Renal cortex interstitium (tissue), 11 donors: ENCODE results near the gene GNL3. TPM values are rescaled to one million over a fixed set of nuclear protein-coding genes. Genes with fewer than 3 reads are reported as not detected.
"Not testable (repeated sequence)": the region's sequence is repeated elsewhere in the genome, so short reads cannot be mapped to it uniquely, and the experiment has no call there.

ENCODE experiments used
- DNase-seq, 11 donors: peaks; one replicate each; pipeline ENCODE4 v3.0.0-alpha.2; 2013; ENCODE audit warnings: low read depth in 9 of 11, low spot score in 4 of 11; ENCODE audit errors: extremely low read depth in 1 of 11
- polyA plus RNA-seq, 3 donors: library from polyadenylated mRNA; unstranded; fragments of 120-200 nt; gene quantifications; one replicate each; pipeline ENCODE4 v1.2.1, GENCODE V29; 2013; ENCODE audit not compliant: insufficient read length in 3 of 3

GNL3 gene
- polyA plus RNA-seq, 3 donors, result 92.5 to 109 (median 105) TPM

- no peak for DNase-seq
Observed at GRCh38 chr3:52705438-52705687, 19.5 kb downstream of the GNL3 start.

- peak; percentile 56 to 85 (median 82) for DNase-seq
Observed at GRCh38 chr3:52705688-52706686, 20.2 kb downstream of the GNL3 start, which contains the start of the genes GLT8D1 and SPCS1. Gene GLT8D1 (minus strand): TSS chr3:52705791. CDS start chr3:52700460, 5,331 bp downstream. Gene SPCS1 (plus strand): TSS chr3:52706106. CDS start chr3:52706247, 141 bp downstream.

DNA sequence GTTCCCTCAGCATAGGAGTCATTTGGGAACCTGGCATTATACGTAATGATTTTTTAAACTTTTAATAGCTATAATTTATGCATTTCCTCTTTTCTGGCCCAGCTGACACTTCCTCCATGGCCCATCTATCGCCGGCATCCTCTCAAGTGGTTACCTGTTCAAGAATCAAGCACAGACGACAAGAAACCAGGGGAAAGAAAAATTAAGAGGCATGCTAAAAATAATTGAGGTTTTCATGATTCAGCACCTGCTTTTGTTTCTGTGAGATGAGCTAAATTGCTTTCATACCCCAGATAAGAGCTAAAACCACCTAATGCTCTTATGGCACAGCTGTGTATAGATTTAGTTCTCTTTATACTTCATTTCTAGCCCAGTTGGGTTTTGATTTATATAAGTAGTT lies 21.8 kb downstream of the GNL3 start:
- DNase-seq, result no peak

DNA sequence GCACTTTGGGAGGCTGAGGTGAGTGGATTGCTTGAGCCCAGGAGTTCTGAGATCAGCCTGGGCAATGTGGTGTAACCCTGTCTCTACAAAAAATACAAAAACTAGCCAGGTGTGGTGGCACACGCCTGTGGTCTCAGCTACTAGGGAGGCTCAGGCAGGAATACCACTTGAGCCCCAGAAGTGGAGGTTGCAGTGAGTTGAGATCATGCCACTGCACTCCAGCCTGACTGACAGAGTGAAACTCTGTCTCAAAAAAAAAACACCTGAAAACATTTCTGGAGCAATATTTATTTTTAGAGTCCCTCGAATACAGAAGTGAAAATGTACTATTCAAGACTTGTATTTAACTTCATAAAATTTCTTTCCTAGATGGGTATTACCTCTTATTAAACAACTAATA lies 24.7 kb downstream of the GNL3 start:
- DNase-seq, result no peak

DNA sequence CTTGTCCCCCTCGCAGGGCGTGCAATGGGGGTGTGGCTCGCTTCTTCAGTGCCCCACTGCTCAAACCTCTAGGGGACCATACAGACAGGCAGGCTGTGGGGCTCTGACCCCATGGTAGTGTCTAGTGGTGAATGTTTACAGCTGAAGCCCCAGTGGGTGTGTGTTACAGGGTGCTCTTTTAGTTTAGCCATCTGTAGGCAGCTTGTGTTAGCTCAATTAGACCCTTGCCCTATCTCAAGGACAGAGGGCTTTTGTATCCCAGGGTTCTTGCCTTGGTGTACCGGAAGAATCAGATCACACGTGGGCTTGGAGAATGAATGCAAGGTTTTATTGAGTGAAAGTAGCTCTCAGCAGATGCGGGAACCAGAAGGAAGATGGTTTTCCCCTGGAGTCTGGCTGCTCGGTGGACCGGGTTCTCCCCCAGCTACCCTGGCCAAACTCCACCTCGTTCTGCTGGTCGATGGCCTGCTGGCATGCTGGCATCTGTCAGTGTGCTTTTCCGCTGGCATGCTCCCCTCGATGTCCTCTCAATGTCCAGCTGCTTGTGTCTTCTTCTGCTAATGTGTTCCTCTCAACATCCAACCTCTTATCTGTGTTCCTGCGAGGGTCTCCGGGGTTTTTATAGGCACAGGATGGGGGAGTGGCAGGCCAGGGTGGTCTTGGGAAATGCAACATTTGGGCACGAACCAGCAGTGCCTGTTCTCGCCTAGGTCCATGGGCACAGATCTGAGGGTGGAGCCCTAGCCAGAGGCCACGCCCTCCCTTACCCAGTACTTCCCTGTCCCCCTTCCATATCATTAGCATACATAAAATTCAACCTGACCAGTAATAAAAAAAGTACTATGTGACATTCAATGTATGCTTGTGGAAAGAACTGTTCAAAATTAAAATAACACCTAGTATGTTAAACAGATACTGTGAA lies 26.7 kb downstream of the GNL3 start:
- DNase-seq, result no peak

GRCh38 chr3:52714335-52715302 lies 28.8 kb downstream of the GNL3 start:
- DNase-seq, result peak in 1 of 11 donors; percentile 16

GRCh38 chr3:52715714-52716305 lies 30.0 kb downstream of the GNL3 start:
- no peak for DNase-seq

- no peak for DNase-seq
Observed at GRCh38 chr3:52719618-52720017, 33.8 kb downstream of the GNL3 start.

DNA sequence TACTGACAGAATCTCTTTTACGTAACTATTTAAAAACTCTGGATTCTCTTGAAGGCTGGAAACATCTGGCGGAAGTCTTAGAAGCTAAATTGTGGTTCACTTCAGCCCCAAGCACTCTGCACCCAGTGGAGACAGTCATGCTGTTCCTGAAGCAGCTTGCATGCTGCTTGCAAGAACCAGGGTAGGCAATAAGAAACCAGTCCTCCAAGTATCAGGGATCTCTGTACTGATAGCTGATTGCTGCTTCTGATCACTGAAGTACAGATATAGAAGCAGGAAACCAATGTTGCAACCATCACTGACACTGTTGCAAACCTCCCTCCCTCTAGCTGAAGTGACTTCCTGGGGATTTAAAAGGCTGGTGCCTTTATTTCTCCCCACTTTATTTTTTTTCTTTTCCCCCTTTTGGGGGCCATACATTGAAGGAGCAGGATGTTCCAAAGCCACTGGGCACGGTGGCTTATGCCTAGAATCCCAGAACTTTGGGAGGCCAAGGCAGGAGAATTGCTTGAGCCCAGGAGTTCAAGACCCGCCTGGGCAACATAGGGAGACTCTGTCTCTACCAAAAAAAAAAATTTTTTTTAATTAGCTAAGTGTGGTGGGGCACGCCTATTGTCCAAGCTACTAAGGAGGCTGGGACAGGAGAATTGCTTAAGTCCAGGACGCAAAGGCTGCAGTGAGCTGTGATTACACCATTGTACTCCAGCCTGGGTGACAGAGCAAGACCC lies 35.3 kb downstream of the GNL3 start:
- no peak for DNase-seq

GRCh38 chr3:52721730-52722008 lies 35.8 kb downstream of the GNL3 start:
- no peak for DNase-seq

DNA sequence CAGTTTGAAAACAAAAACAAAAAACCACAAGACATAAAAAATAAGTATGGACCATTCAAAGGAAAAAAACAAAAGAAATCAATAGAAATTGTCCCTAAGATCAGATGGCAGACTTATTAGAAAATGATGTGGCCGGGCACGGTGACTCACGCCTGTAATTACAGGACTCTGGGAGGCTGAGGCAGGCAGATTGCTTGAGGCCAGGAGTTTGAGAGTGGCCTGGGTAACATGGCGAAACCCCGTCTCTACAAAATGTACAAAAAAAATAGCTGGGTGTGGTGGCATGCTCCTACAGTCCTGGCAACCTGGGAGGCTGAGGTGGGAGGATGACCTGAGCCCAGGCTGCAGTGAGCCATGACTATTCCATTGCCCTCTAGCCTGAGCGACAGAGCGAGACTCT lies 36.7 kb downstream of the GNL3 start:
- no peak for DNase-seq

DNA sequence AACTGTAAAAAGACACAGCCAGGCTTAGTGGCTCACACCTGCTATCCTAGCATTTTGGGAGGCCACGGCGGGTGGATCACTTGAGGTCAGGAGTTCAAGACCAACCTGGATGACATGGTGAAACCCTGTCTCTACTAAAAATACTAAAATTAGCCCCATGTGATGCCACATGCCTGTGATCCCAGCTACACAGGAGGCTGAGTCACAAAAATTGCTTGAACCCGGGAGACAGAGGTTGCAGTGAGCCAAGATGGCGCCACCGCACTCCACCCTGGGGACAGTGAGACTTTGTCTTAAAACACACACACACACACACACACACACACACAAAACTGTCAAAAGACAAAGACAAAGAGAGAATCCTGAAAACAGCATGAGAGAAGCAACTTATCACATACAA lies 38.1 kb downstream of the GNL3 start:
- no peak for DNase-seq

DNA sequence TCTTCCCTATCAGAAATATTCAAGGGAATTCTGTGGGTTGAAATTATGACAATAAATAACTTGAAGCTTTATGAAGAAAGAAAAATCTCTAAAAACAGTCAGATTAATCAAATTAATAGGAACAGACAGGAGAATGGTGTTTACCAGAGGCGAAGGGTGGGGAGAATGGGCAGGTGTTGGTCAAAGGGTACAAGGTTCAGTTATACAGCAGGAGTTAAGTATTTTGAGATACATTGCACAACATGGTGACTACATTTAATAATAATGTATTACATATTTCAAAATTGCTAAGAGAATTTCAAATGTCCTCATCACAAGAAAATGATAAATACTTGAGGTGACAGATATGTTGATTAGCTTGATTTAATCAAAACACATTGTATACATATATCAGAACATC lies 38.7 kb downstream of the GNL3 start:
- DNase-seq, result no peak

DNA sequence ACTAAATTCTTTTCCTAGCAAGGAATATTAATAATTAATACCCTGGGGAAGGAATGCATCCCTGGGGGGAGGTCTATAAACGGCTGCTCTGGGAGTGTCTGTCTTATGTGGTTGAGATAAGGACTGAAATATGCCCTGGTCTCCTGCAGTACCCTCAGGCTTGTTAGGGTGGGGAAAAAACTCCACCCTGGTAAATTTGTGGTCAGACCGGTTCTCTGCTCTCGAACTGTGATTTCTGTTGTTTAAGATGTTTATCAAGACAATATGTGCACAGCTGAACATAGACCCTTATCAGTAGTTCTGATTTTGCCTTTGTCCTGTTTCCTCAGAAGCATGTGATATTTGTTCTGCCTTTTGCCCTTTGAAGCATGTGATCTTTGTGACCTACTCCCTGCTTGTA lies 42.9 kb downstream of the GNL3 start:
- DNase-seq, result not testable (repeated sequence)

DNA sequence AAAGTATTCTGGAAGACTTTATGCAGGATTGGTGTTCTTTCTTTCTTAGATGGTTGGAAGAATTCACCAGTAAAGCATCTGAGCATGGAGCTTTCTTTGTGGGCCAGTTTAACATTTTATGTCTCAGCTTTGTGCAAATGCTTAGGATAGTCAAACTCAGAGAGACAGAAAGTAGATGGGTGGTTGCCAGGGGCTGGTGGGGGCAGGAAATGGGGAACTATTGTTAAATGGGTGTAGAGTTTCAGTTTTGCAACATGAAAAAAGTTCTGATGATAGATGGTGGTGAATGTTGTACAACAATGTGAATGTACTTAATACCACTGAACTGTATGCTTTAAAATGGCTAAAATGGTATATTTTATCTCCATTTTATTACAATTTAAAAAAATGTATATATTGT lies 44.8 kb downstream of the GNL3 start:
- DNase-seq, result no peak

GRCh38 chr3:52731590-52731989 lies 45.8 kb downstream of the GNL3 start:
- DNase-seq, result no peak

DNA sequence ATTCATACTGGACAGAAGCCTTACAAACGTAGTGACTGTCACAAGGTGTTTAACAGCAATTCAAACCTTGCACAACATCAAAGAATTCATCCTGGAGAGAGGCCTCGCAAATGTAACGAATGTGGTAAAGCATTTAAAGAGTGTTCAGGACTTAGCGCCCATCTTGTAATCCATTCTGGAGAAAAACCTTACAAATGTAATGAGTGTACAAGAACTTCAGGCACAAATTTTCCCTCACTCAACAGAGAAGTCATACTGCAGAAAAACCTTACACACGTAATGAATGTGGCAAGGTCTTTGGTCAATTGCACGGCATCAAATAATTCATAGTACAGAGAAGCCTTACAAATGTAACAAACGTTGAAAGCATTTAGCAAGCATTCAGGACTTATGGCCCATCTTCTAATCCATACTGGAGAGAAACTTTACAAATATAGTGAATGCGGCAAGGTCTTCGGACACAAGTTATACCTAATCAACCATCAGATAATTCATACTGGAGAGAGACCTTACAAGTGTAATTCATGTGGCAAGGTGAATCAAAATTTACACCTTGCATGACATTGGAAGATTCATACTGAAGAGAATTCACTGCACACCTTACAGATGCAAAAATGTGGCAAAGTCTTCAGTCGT lies 47.5 kb downstream of the GNL3 start:
- no peak for DNase-seq

DNA sequence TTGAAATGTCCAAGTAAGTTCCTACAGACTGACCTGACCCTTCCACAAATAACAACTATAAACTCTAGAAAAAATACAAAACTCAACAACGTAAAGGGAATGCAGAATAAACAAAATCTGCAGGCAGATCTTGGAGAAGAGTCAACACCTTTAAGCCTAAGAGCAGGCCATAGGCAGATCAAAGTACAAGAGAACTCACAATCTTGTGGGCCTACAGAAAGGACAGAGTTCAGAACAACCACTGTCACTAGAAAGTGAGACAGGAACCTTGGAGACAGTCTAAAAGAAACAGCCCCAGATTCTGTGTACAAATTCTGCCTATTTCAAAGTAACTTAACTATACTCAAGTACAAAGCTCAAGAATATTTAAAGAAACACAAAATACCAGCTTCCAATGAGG lies 53.9 kb downstream of the GNL3 start:
- DNase-seq, result no peak
